Endothelial cell of umbilical vein (primary cell): Measurements from ENCODE around the gene RBM20.
"Not testable (repeated sequence)": the region's sequence is repeated elsewhere in the genome, so short reads cannot be mapped to it uniquely, and the experiment has no call there.

Experiments
- CTCF ChIP-seq, 2 donors: IDR thresholded peaks; 1 replicate in 1 of 2; 2 replicates in 1 of 2; pipeline ENCODE4 v1.5.1; 2011; ENCODE audit warnings: low read length in 2 of 2, mild to moderate bottlenecking in 2 of 2, moderate library complexity in 2 of 2, control low read depth in 1 of 2, inconsistent platforms in 1 of 2, low read depth in 1 of 2; ENCODE audit not compliant: insufficient read depth in 1 of 2; ENCODE audit errors: extremely low read depth in 1 of 2
- EZH2 ChIP-seq: IDR thresholded peaks from 2 replicates; pipeline ENCODE4 v1.6.1; 2012; ENCODE audit warnings: borderline replicate concordance, low read depth, mild to moderate bottlenecking, moderate library complexity, low read length, inconsistent platforms; ENCODE audit not compliant: severe bottlenecking
- FOS ChIP-seq: IDR thresholded peaks from 2 replicates; pipeline ENCODE4 v1.6.1; 2011; ENCODE audit warnings: mild to moderate bottlenecking, low read length, moderate library complexity, borderline replicate concordance; ENCODE audit not compliant: insufficient read depth
- GATA2 ChIP-seq: IDR thresholded peaks from 2 replicates; pipeline ENCODE4 v1.7.0; 2011; ENCODE audit warnings: low read depth, mild to moderate bottlenecking, moderate library complexity, mixed read lengths, low read length; ENCODE audit not compliant: insufficient read length, insufficient read depth
- JUN ChIP-seq: IDR thresholded peaks from 2 replicates; pipeline ENCODE4 v1.6.1; 2011; ENCODE audit warnings: borderline replicate concordance, low read depth; ENCODE audit not compliant: insufficient read length, insufficient read depth
- MAX ChIP-seq: IDR thresholded peaks from 2 replicates; pipeline ENCODE4 v1.6.1; 2011; ENCODE audit not compliant: insufficient read depth, insufficient read length
- MYC ChIP-seq: IDR thresholded peaks from one replicate; pipeline ENCODE4 v1.6.1; 2011; ENCODE audit warnings: mild to moderate bottlenecking, low read depth, low read length
- POLR2A ChIP-seq: IDR thresholded peaks from 2 replicates; pipeline ENCODE4 v1.6.1; 2012; ENCODE audit warnings: low read depth, mild to moderate bottlenecking, control low read depth, low read length
- POLR2AphosphoS5 ChIP-seq: IDR thresholded peaks from 2 replicates; pipeline ENCODE4 v1.6.1; 2012; ENCODE audit warnings: low read depth, mild to moderate bottlenecking, control low read depth, low read length, moderate library complexity; ENCODE audit not compliant: insufficient read depth

DNA sequence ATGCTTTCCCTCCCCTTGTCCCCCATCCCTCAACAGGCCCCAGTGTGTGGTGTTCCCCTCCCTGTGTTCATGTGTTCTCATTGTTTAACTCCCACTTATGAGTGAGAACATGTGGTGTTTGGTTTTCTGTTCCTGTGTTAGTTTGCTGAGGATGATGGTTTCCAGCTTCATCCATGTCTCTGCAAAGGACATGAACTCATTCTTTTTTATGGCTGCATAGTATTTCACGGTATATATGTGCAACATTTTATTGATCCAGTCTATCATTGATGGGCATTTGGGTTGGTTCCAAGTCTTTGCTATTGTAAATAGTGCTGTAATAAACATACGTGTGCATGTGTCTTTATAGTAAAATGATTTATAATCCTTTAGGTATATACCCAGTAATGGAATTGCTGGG is 83.6 kb downstream of the RBM20 start:
- not testable (repeated sequence) for TF ChIP-seq CTCF (IDR thresholded peaks at IDR 0.05; ENCODE audit: extremely low read depth in 1 of 2, insufficient read depth in 1 of 2, low read depth in 1 of 2, low read length in 2 of 2); EZH2; MAX; POLR2A; JUN; GATA2; POLR2AphosphoS5; FOS; MYC
